GM23338 (cell line): Measurements from ENCODE around the gene SPAAR. TPM values are rescaled to one million over a fixed set of nuclear protein-coding genes. Genes with fewer than 3 reads are reported as not detected.

Source experiments
- ATAC-seq: fragments of 200-7000 bp; cut with Tn5 transposase; 3 replicates; pipeline ENCODE4 v1.9.1; 2020
- DNase-seq: peaks from one replicate; pipeline ENCODE4 v3.0.0-alpha.2; 2015; ENCODE audit warnings: low spot score
- H2AFZ ChIP-seq: fragments of 200-600 bp; sonication (generic); 2 replicates; pipeline ENCODE4 v1.8.0; 2016; ENCODE audit warnings: antibody characterized with exemption, mild to moderate bottlenecking, moderate library complexity
- H3F3A ChIP-seq: fragments of 200-600 bp; sonication (generic); replicated peaks from 2 replicates; pipeline ENCODE4 v1.8.0; 2017; ENCODE audit warnings: antibody characterized with exemption, mixed run types, low read depth
- H3K27ac ChIP-seq: fragments of 200-600 bp; sonication (generic); 2 replicates; pipeline ENCODE4 v1.6.1; 2016; ENCODE audit warnings: low read depth
- H3K27me3 ChIP-seq: fragments of 200-600 bp; sonication (generic); 2 replicates; pipeline ENCODE4 v1.8.0; 2016; ENCODE audit warnings: mild to moderate bottlenecking, mixed run types, moderate library complexity; ENCODE audit not compliant: insufficient read depth
- H3K36me3 ChIP-seq: fragments of 200-600 bp; sonication (generic); 2 replicates; pipeline ENCODE4 v1.8.0; 2016; ENCODE audit warnings: mild to moderate bottlenecking; ENCODE audit not compliant: insufficient read depth
- H3K4me1 ChIP-seq: fragments of 200-600 bp; sonication (generic); 2 replicates; pipeline ENCODE4 v1.8.0; 2016; ENCODE audit warnings: mild to moderate bottlenecking, moderate library complexity; ENCODE audit not compliant: insufficient read depth
- H3K4me2 ChIP-seq: fragments of 200-600 bp; sonication (generic); 2 replicates; pipeline ENCODE4 v1.7.1; 2017; ENCODE audit warnings: mixed run types
- H3K4me3 ChIP-seq: fragments of 200-600 bp; sonication (generic); 2 replicates; pipeline ENCODE4 v1.6.1; 2016; ENCODE audit warnings: mixed run types
- H3K79me2 ChIP-seq: fragments of 200-600 bp; sonication (generic); replicated peaks from 2 replicates; pipeline ENCODE4 v1.8.0; 2017; ENCODE audit warnings: mild to moderate bottlenecking; ENCODE audit not compliant: insufficient read depth
- H3K9me2 ChIP-seq: fragments of 200-600 bp; sonication (generic); 2 replicates; pipeline ENCODE4 v1.8.0; 2017; ENCODE audit not compliant: insufficient read depth
- H4K20me1 ChIP-seq: fragments of 200-600 bp; sonication (generic); replicated peaks from 2 replicates; pipeline ENCODE4 v1.8.0; 2017; ENCODE audit warnings: mild to moderate bottlenecking; ENCODE audit not compliant: insufficient read depth
- H3K27ac Mint-ChIP-seq: 2 replicates; pipeline ENCODE4 v1.8.0; 2020; ENCODE audit warnings: inconsistent platforms, mild to moderate bottlenecking, moderate library complexity, mixed read lengths
- H3K27me3 Mint-ChIP-seq: 3 replicates; pipeline ENCODE4 v1.8.0; 2022; ENCODE audit warnings: low read depth, mild to moderate bottlenecking, moderate library complexity, mixed read lengths, inconsistent platforms; ENCODE audit not compliant: insufficient read depth, poor library complexity
- H3K36me3 Mint-ChIP-seq: 3 replicates; pipeline ENCODE4 v1.8.0; 2021; ENCODE audit warnings: low read depth, mild to moderate bottlenecking, inconsistent platforms, moderate library complexity, mixed read lengths
- H3K4me1 Mint-ChIP-seq: 3 replicates; pipeline ENCODE4 v1.8.0; 2020; ENCODE audit warnings: mild to moderate bottlenecking, inconsistent platforms, mixed read lengths
- H3K4me3 Mint-ChIP-seq: 3 replicates; pipeline ENCODE4 v1.8.0; 2021; ENCODE audit warnings: moderate library complexity, mild to moderate bottlenecking, inconsistent platforms, mixed read lengths
- H3K9me3 Mint-ChIP-seq: 3 replicates; pipeline ENCODE4 v1.8.0; 2020; ENCODE audit warnings: moderate library complexity, mild to moderate bottlenecking, inconsistent platforms, mixed read lengths
- CREB1 ChIP-seq: fragments of 250-450 bp; sonication (Bioruptor Pico); IDR thresholded peaks from 2 replicates; pipeline ENCODE4 v1.5.0; 2020; ENCODE audit warnings: low read depth, mild to moderate bottlenecking, moderate library complexity
- ETS1 ChIP-seq: IDR thresholded peaks from 2 replicates; pipeline ENCODE4 v1.6.1; 2016; ENCODE audit warnings: antibody characterized with exemption
- EZH2 ChIP-seq: fragments of 200-600 bp; sonication (generic); IDR thresholded peaks from one replicate; pipeline ENCODE4 v1.8.0; 2017; ENCODE audit warnings: antibody characterized with exemption, mild to moderate bottlenecking, low read depth; ENCODE audit not compliant: unreplicated experiment
- NANOG ChIP-seq: IDR thresholded peaks from 2 replicates; pipeline ENCODE4 v1.6.1; 2016; ENCODE audit warnings: antibody characterized with exemption, borderline replicate concordance
- STAT1 ChIP-seq: IDR thresholded peaks from one replicate; pipeline ENCODE4 v1.6.1; 2016; ENCODE audit warnings: antibody characterized with exemption; ENCODE audit not compliant: unreplicated experiment
- ZNF462 ChIP-seq: fragments of 250-450 bp; sonication (Bioruptor Pico); IDR thresholded peaks from 2 replicates; pipeline ENCODE4 v1.5.0; 2020; ENCODE audit warnings: mild to moderate bottlenecking, moderate library complexity
- polyA plus RNA-seq: library from polyadenylated mRNA; unstranded; fragments of >200 nt; fragmentation: Nextera tagmentation; extraction: Ambion mirVana; gene quantifications from 2 replicates; pipeline ENCODE4 v1.2.1, GENCODE V29; 2016
- total RNA-seq: library from RNA; depleted of rRNA; stranded (reverse); fragments of >200 nt; shearing (Covaris generic); gene quantifications from 2 replicates; pipeline ENCODE4 v1.2.3, GENCODE V29; 2014
- TF ChIP-seq, protein P1 (sequence below): IDR thresholded peaks from one replicate; pipeline ENCODE4 v1.6.1; 2018; ENCODE audit warnings: antibody characterized with exemption; ENCODE audit not compliant: unreplicated experiment

Gene SPAAR
- total and polyA plus RNA-seq, 2 experiments from 2014 or later, result not detected

- TF ChIP-seq ZNF462 (CRISPR knock-in tag), result no peak
Measured at GRCh38 chr9:35898337-35898736, 11.0 kb upstream of the SPAAR start (continued).

DNA sequence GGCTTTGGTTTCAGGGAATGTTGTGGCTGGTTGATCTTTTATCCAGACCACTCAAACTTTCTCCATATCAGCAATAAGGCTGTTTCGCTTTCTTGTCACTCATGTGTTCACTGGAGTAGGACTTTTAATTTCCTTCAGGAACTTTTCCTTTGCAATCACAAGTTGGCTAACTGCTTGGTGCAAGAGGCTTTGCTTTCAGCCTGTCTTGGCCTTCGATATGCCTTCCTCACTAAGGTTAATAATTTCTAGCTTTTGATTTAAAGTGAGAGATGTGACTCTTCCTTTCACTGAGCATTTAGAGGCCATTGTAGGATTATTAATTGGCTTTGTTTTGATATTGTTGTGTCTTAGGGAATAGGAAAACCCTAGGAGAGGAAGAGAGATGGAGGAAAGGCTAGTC, 10.3 kb upstream of the SPAAR start:
- peaks cover 2% of the 10 kb centered on the region for H3K27me3 Mint-ChIP-seq
- TF ChIP-seq, protein P1, sequence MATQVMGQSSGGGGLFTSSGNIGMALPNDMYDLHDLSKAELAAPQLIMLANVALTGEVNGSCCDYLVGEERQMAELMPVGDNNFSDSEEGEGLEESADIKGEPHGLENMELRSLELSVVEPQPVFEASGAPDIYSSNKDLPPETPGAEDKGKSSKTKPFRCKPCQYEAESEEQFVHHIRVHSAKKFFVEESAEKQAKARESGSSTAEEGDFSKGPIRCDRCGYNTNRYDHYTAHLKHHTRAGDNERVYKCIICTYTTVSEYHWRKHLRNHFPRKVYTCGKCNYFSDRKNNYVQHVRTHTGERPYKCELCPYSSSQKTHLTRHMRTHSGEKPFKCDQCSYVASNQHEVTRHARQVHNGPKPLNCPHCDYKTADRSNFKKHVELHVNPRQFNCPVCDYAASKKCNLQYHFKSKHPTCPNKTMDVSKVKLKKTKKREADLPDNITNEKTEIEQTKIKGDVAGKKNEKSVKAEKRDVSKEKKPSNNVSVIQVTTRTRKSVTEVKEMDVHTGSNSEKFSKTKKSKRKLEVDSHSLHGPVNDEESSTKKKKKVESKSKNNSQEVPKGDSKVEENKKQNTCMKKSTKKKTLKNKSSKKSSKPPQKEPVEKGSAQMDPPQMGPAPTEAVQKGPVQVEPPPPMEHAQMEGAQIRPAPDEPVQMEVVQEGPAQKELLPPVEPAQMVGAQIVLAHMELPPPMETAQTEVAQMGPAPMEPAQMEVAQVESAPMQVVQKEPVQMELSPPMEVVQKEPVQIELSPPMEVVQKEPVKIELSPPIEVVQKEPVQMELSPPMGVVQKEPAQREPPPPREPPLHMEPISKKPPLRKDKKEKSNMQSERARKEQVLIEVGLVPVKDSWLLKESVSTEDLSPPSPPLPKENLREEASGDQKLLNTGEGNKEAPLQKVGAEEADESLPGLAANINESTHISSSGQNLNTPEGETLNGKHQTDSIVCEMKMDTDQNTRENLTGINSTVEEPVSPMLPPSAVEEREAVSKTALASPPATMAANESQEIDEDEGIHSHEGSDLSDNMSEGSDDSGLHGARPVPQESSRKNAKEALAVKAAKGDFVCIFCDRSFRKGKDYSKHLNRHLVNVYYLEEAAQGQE, result no peak
- TF ChIP-seq ETS1 (no peak), CREB1 (no peak), STAT1 (no peak), NANOG (no peak), EZH2 (no peak)

More for the DNA sequence above, 10.3 kb upstream of the SPAAR start:
- peaks cover 2% of the 10 kb centered on the region; the same call in 1 of the 3 replicates for H3K4me1 Mint-ChIP-seq
- no peak overlapping the region for H3K27ac Mint-ChIP-seq
- H3F3A ChIP-seq, result no peaks in the 10 kb centered on the region
- no peak for ATAC-seq
- H3K36me3 Mint-ChIP-seq, result no peaks in the 10 kb centered on the region
- H3K4me3 ChIP-seq, result no peak overlapping the region
- no peaks in the 10 kb centered on the region for H4K20me1 ChIP-seq
- H3K9me3 Mint-ChIP-seq, result no peaks in the 10 kb centered on the region
- no peaks in the 10 kb centered on the region for H3K9me2 ChIP-seq
- no peak for DNase-seq
- no peaks in the 10 kb centered on the region for H3K36me3 ChIP-seq
- H3K27ac ChIP-seq, result no peak overlapping the region
- no peaks in the 10 kb centered on the region for H3K4me1 ChIP-seq
- H3K79me2 ChIP-seq, result no peaks in the 10 kb centered on the region
- H3K27me3 ChIP-seq, result no peaks in the 10 kb centered on the region
- H2AFZ ChIP-seq, result no peak overlapping the region
- H3K4me2 ChIP-seq, result no peak overlapping the region
- no peak overlapping the region for H3K4me3 Mint-ChIP-seq
